Erythroblast (primary cell): Measurements from ENCODE around the gene PKMYT1.

Experiments used
- GATA1 ChIP-seq: IDR thresholded peaks from 2 replicates; pipeline ENCODE4 v1.6.1; 2011; ENCODE audit warnings: low read depth, mild to moderate bottlenecking, control low read depth, low read length, moderate library complexity
- POLR2A ChIP-seq: IDR thresholded peaks from 2 replicates; pipeline ENCODE4 v1.6.1; 2011; ENCODE audit warnings: mild to moderate bottlenecking, low read length

DNA sequence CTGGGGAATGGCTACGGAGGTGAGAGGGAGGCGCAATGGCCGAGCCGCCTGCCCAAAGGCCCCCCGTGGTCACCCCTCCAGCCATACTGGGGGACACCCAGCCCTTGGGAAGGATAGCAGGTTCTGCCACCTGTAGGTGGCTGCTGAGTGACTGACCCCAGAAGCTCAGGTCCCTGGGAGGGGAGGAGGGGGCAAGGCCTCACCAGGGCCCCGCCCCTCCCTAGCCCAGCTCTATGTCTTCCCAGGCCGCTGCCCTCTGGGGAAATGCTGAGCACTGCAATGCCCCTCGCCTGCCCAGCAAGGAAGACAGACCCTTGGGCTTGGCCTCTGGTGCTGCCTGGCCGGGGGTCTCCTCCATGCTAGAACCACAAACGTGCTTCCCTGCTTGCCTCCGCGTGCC lies 21.1 kb upstream of the PKMYT1 start:
- TF ChIP-seq POLR2A, result no peak
- TF ChIP-seq GATA1, result no peak
